Breast epithelium (tissue), 4 donors: ENCODE results near the gene USP28. TPM values are rescaled to one million over a fixed set of nuclear protein-coding genes. Genes with fewer than 3 reads are reported as not detected.

Experiments used
- DNase-seq, 2 donors: peaks; one replicate each; pipeline ENCODE4 v3.0.0-alpha.2; 2019; ENCODE audit warnings: low spot score in 2 of 2
- H3K27ac ChIP-seq, 2 donors: fragments of 200-600 bp; sonication (generic) in 1 of 2; one replicate each; pipeline ENCODE4 v1.5.1; 2016 to 2019; ENCODE audit warnings: mild to moderate bottlenecking in 1 of 2
- H3K27me3 ChIP-seq, 2 donors: fragments of 200-600 bp; sonication (generic) in 1 of 2; one replicate each; pipeline versions ENCODE4 v1.5.1 to v1.6.0; 2017 to 2019; ENCODE audit warnings: control low read depth in 1 of 2, mild to moderate bottlenecking in 1 of 2
- H3K36me3 ChIP-seq: fragments of 200-600 bp; one replicate; pipeline ENCODE4 v1.5.1; 2019
- H3K4me1 ChIP-seq, 2 donors: fragments of 200-600 bp; sonication (generic); one replicate each; pipeline ENCODE4 v1.5.1; 2016 to 2019; ENCODE audit warnings: control low read depth in 1 of 2
- H3K4me3 ChIP-seq, 3 donors: fragments of 200-600 bp; sonication (generic); 1 replicate in 2 of 3; 2 replicates in 1 of 3; pipeline ENCODE4 v1.5.1; 2016 to 2019; ENCODE audit warnings: mild to moderate bottlenecking in 3 of 3, moderate library complexity in 2 of 3
- H3K9me3 ChIP-seq, 2 donors: fragments of 200-600 bp; sonication (generic) in 1 of 2; one replicate each; pipeline ENCODE4 v1.5.1; 2016 to 2019; ENCODE audit warnings: control low read depth in 1 of 2
- CTCF ChIP-seq, 3 donors: fragments of 450-650 bp; IDR thresholded peaks; one replicate each; pipeline ENCODE4 v1.5.1; 2016 to 2017; ENCODE audit warnings: antibody characterized with exemption in 3 of 3, mild to moderate bottlenecking in 3 of 3, moderate library complexity in 3 of 3
- POLR2A ChIP-seq: fragments of 450-650 bp; IDR thresholded peaks from one replicate; pipeline ENCODE4 v1.6.1; 2016; ENCODE audit warnings: antibody characterized with exemption, mild to moderate bottlenecking, moderate library complexity
- POLR2AphosphoS5 ChIP-seq, 3 donors: sonication (generic); formaldehyde crosslinking; IDR thresholded peaks; one replicate each; pipeline ENCODE4 v1.6.1; 2017; ENCODE audit warnings: antibody characterized with exemption in 3 of 3
- intact Hi-C: fragments of 100-400 bp; cut with DNase I; formaldehyde crosslinking; loops from one replicate; pipeline ENCODE4 v1.15.1; 2023; ENCODE audit warnings: low total_unique reads
- total RNA-seq, 3 donors: library from RNA; depleted of rRNA; stranded (reverse); fragments of >200 nt; gene quantifications; one replicate each; pipeline ENCODE4 v1.1.0, GENCODE V29; 2016

USP28 gene
- total RNA-seq, 3 donors from 2014 or later = 15.5 to 38.5 (median 30.2) TPM

- H3K27me3 ChIP-seq = no peaks in the 10 kb centered on the region
- DNase-seq = no peak
- no peaks in the 10 kb centered on the region for H3K36me3 ChIP-seq
- H3K27ac ChIP-seq = no peak overlapping the region
- no peaks in the 10 kb centered on the region for H3K9me3 ChIP-seq
- no peak for TF ChIP-seq POLR2A
- no peak for TF ChIP-seq POLR2AphosphoS5 (IDR thresholded peaks at IDR 0.05)
- no peak for TF ChIP-seq CTCF (IDR thresholded peaks at IDR 0.05)
- intact Hi-C loops = no loop called here
- H3K4me1 ChIP-seq = no peaks in the 10 kb centered on the region
- no peak overlapping the region for H3K4me3 ChIP-seq
Observed at GRCh38 chr11:113849713-113850112, 25.7 kb downstream of the USP28 start.

GRCh38 chr11:113847580-113847979 is 27.8 kb downstream of the USP28 start:
- Histone ChIP-seq H3K4me3 (no peak overlapping the region), H3K27ac (no peak overlapping the region), H3K4me1 (no peaks in the 10 kb centered on the region), H3K27me3 (no peaks in the 10 kb centered on the region), H3K9me3 (no peaks in the 10 kb centered on the region), H3K36me3 (no peaks in the 10 kb centered on the region)
- TF ChIP-seq POLR2AphosphoS5 (IDR thresholded peaks at IDR 0.05) (no peak), POLR2A (no peak), CTCF (IDR thresholded peaks at IDR 0.05) (no peak)
- no peak for DNase-seq
- intact Hi-C loops = no loop called here

- H3K9me3 ChIP-seq = no peaks in the 10 kb centered on the region
- intact Hi-C loops = no loop called here
- H3K36me3 ChIP-seq = no peaks in the 10 kb centered on the region
- no peak for DNase-seq
- H3K4me1 ChIP-seq = no peaks in the 10 kb centered on the region
- TF ChIP-seq POLR2A (no peak), POLR2AphosphoS5 (IDR thresholded peaks at IDR 0.05) (no peak), CTCF (IDR thresholded peaks at IDR 0.05) (no peak)
- H3K27me3 ChIP-seq = no peaks in the 10 kb centered on the region
- no peak overlapping the region for H3K4me3 ChIP-seq
- H3K27ac ChIP-seq = no peak overlapping the region
Observed at GRCh38 chr11:113847111-113847510, 28.3 kb downstream of the USP28 start.

GRCh38 chr11:113841691-113842090 is 33.7 kb downstream of the USP28 start:
- H3K4me3 ChIP-seq = no peak overlapping the region
- no peak overlapping the region for H3K27ac ChIP-seq
- no peaks in the 10 kb centered on the region for H3K4me1 ChIP-seq
- TF ChIP-seq POLR2A (no peak), POLR2AphosphoS5 (IDR thresholded peaks at IDR 0.05) (no peak), CTCF (IDR thresholded peaks at IDR 0.05) (no peak)
- H3K9me3 ChIP-seq = no peaks in the 10 kb centered on the region
- H3K36me3 ChIP-seq = no peaks in the 10 kb centered on the region
- no peak for DNase-seq
- H3K27me3 ChIP-seq = no peaks in the 10 kb centered on the region
- intact Hi-C loops = no loop called here

- no peaks in the 10 kb centered on the region for H3K9me3 ChIP-seq
- no peak for TF ChIP-seq POLR2A
- no peak for TF ChIP-seq CTCF (IDR thresholded peaks at IDR 0.05)
- no peak for TF ChIP-seq POLR2AphosphoS5 (IDR thresholded peaks at IDR 0.05)
- no peak overlapping the region for H3K4me3 ChIP-seq
- no peaks in the 10 kb centered on the region for H3K27me3 ChIP-seq
- no peaks in the 10 kb centered on the region for H3K4me1 ChIP-seq
- no peak for DNase-seq
- intact Hi-C loops = no loop called here
- H3K27ac ChIP-seq = no peak overlapping the region
- H3K36me3 ChIP-seq = no peaks in the 10 kb centered on the region
Observed at GRCh38 chr11:113840932-113841664, 34.3 kb downstream of the USP28 start.
